ENCODE data around the gene BRD9.
"Not testable (repeated sequence)": the region's sequence is repeated elsewhere in the genome, so short reads cannot be mapped to it uniquely, and the experiment has no call there.

The BRD9 gene

GRCh38 chr5:923281-923873, 30.8 kb upstream of the BRD9 start:
- DNase-seq (ENCODE audit: low read depth in 2 of 2), result peak; percentile 25 to 55

- no peak for DNase-seq (ENCODE audit: low read depth in 2 of 2)
Observed at GRCh38 chr5:922436-923280, 30.1 kb upstream of the BRD9 start.

GRCh38 chr5:921456-922435, 29.1 kb upstream of the BRD9 start:
- no peak for DNase-seq (ENCODE audit: low read depth in 2 of 2)

- DNase-seq (ENCODE audit: low read depth in 2 of 2), result no peak
Observed at GRCh38 chr5:920321-920720, 27.7 kb upstream of the BRD9 start.

- no peak for DNase-seq (ENCODE audit: low read depth in 2 of 2)
Observed at GRCh38 chr5:919356-920000, 26.9 kb upstream of the BRD9 start.

GRCh38 chr5:918717-919116, 26.1 kb upstream of the BRD9 start:
- not testable (repeated sequence) for DNase-seq (ENCODE audit: low read depth in 2 of 2)

GRCh38 chr5:916441-917293, 24.1 kb upstream of the BRD9 start:
- no peak for DNase-seq (ENCODE audit: low read depth in 2 of 2)

GRCh38 chr5:915946-916345, 23.3 kb upstream of the BRD9 start:
- no peak for DNase-seq (ENCODE audit: low read depth in 2 of 2)

GRCh38 chr5:915346-915745, 22.7 kb upstream of the BRD9 start:
- not testable (repeated sequence) for DNase-seq (ENCODE audit: low read depth in 2 of 2)

- DNase-seq (ENCODE audit: low read depth in 2 of 2), result no peak
Observed at GRCh38 chr5:914612-915011, 22.0 kb upstream of the BRD9 start.

GRCh38 chr5:914174-914573, 21.6 kb upstream of the BRD9 start:
- DNase-seq (ENCODE audit: low read depth in 2 of 2), result no peak

- DNase-seq (ENCODE audit: low read depth in 2 of 2), result peak; percentile 26 to 59
Observed at GRCh38 chr5:912280-913091, 19.9 kb upstream of the BRD9 start.

- DNase-seq (ENCODE audit: low read depth in 2 of 2), result no peak
Observed at GRCh38 chr5:911601-912000, 19.0 kb upstream of the BRD9 start.

- no peak for DNase-seq (ENCODE audit: low read depth in 2 of 2)
Observed at GRCh38 chr5:910769-911160, 18.2 kb upstream of the BRD9 start.

- no peak for DNase-seq (ENCODE audit: low read depth in 2 of 2)
Observed at GRCh38 chr5:909994-910768, 17.6 kb upstream of the BRD9 start.

GRCh38 chr5:909086-909485, 16.5 kb upstream of the BRD9 start:
- no peak for DNase-seq (ENCODE audit: low read depth in 2 of 2)

- no peak for DNase-seq (ENCODE audit: low read depth in 2 of 2)
Observed at GRCh38 chr5:908172-908571, 15.6 kb upstream of the BRD9 start.

- no peak for DNase-seq (ENCODE audit: low read depth in 2 of 2)
Observed at GRCh38 chr5:907366-907910, 14.8 kb upstream of the BRD9 start.

GRCh38 chr5:905139-905642, 12.6 kb upstream of the BRD9 start:
- DNase-seq (ENCODE audit: low read depth in 2 of 2), result no peak
